LNCaP clone FGC (cell line): Measurements from ENCODE around the gene TTC36.
A peak's percentile ranks its signal among the peaks of the same experiment; 100 is the strongest.
"Not testable (repeated sequence)": the region's sequence is repeated elsewhere in the genome, so short reads cannot be mapped to it uniquely, and the experiment has no call there.

ENCODE experiments used
- DNase-seq: peaks from one replicate; pipeline ENCODE4 v3.0.0-alpha.2; 2011; ENCODE audit warnings: low read depth
- H3K4me3 ChIP-seq: 2 replicates; pipeline ENCODE4 v1.5.1; 2011; ENCODE audit warnings: mild to moderate bottlenecking, low read depth, low read length, control low read depth
- CTCF ChIP-seq: IDR thresholded peaks from 2 replicates; pipeline ENCODE4 v1.5.1; 2012; ENCODE audit warnings: mild to moderate bottlenecking; ENCODE audit not compliant: control insufficient read depth, insufficient read depth; ENCODE audit errors: extremely low read depth

The TTC36 gene

DNA sequence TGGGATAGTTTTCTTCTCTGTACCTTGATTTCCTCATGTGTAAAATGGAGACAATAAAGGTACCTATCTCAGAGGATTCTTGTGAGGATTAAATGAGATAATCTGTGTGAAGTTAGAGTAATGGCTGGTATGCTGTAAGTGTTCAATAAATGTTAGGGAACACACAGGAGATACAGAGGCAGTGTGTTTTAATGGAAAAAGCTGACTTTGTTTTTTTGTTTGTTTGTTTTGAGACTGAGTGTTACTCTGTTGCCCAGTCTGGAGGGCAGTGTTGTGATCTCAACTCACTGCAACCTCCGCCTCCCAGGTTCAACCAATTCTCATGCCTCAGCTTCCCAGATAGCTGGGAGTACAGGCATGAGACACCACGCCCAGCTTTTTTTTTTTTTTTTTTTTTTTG, 42.4 kb downstream of the TTC36 start:
- DNase-seq, result no peak
- no peak overlapping the region for H3K4me3 ChIP-seq
- TF ChIP-seq CTCF, result no peak

- no peak for TF ChIP-seq CTCF
- DNase-seq, result no peak
- no peak overlapping the region for H3K4me3 ChIP-seq
Observed at GRCh38 chr11:118570787-118571186, 43.5 kb downstream of the TTC36 start.

- H3K4me3 ChIP-seq, result peak overlapping the region; percentile 90
- DNase-seq, result not testable (repeated sequence)
Observed at GRCh38 chr11:118571701-118572060, 44.4 kb downstream of the TTC36 start.

DNA sequence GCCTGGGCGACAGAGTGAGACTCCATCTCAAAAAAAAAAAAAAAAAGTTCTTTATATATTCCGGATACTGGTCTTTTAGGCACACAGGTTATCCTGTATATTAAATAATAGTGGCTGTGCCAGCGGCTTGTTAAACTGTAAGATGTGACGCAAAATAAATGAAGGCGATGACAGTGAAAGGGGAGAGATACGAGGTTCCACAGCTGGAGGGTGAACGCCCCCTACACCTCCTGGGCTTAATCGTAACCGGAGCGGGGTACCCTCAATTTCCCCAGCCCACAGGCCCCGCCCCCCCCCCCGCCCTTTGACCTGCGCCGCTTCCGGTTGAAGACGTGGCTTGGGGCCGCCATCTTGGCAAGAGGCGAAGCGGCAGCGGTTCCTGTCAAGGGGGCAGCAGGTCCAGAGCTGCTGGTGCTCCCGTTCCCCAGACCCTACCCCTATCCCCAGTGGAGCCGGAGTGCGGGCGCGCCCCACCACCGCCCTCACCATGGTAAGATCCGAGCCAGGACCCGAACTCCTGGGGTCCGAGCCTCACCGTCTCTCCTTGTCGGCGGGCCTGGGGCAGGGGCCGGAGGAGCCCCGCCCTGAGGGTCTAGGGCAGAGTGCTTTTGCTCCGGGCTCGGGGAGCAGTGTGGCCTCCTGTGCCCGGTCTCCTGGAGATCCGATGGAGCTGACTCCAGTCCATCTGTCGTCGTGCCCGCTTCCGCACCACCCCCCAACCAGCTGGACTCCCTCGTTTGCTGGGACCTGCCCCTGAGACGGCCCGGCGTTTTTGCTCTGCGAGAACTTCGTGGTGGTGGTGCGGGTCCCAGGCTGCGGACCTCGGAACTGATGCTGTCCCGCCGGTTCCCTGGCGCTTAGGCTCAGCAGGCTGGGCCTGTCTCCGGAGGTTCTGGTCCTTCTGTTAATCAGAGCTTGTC, 45.0 kb downstream of the TTC36 start, which contains the start of gene ARCN1:
ARCN1 (plus strand) TSS at position 349 of the 920 bp plus-strand sequence; CDS start at position 488, 139 bp downstream.
- DNase-seq, result no peak
- TF ChIP-seq CTCF, result no peak
- peak within 1 kb of the TSS; percentile 90 for H3K4me3 ChIP-seq

DNA sequence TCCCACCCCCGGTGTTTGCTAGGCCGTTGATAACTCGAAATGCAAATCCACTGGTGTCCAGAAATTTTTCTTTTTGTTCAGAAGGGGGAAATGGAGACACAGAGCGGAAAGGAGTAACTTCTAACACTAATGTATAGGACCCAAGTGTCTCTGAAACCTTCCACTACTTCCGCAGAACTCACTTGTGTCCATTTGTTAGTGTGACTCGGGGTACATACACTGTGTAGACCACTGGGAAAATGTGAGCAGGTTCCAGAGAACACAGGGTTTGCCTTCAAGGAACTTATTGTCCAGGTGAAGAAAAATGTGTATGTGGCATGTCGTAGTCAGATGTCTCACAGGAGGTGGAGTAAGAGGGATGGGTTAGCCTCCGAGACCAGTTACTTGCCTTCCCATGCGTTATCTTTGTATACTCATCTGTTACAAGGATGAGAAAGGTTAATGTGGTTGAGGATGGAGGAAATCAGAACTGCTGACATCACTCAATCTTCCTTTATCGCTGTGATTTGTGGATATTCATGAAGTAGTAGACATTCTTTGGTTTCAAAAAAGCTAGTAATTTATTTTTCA, 45.8 kb downstream of the TTC36 start:
- H3K4me3 ChIP-seq, result peak overlapping the region; percentile 90
- DNase-seq, result no peak

DNA sequence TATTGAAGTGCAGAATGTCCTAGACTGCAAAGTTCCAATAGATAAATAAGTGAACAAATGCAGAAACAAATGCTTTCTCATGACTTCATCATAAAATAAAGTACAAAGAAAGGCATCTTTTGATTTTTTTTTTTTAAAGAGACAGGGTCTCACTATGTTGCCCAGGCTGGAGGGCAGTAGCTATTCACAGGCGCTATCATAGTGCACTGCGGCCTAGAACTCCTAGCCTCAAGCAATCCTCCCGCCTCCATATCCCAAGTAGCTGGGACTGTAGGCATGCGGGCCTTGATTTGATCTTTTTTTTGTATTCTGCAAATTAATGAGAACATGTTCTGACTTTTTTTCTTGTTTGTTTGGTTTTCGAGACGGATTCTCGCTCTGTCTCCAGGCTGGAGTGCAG, 47.4 kb downstream of the TTC36 start:
- no peak for DNase-seq
- H3K4me3 ChIP-seq, result no peak overlapping the region
- TF ChIP-seq CTCF, result no peak

More for the DNA sequence above, 45.8 kb downstream of the TTC36 start:
- TF ChIP-seq CTCF, result no peak

GRCh38 chr11:118577995-118578394, 50.7 kb downstream of the TTC36 start:
- not testable (repeated sequence) for DNase-seq, H3K4me3 ChIP-seq
